ENCODE data around the gene ATP8B3. TPM values are rescaled to one million over a fixed set of nuclear protein-coding genes. Genes with fewer than 3 reads are reported as not detected.
A peak's percentile ranks its signal among the peaks of the same experiment; 100 is the strongest.

The ATP8B3 gene
- total and polyA plus RNA-seq, 9 of the 15 experiments (the other 6 are each of a cell fraction or from before 2014, with no cell fraction given) = 1.2 to 12.3 (median 3.8) TPM

GRCh38 chr19:1765904-1766799 lies 45.9 kb downstream of the ATP8B3 start:
- WGBS (ENCODE audit: insufficient coverage, low coverage, missing lambda C conversion rate) = 61% methylated on average over 19 of the region's 38 CpGs
- Histone ChIP-seq H3K79me2 (ENCODE audit: control insufficient read depth, insufficient read depth, low read length) (no peaks in the 10 kb centered on the region), H4K20me1 (replicated peaks; ENCODE audit: control insufficient read depth, insufficient read depth, low read length) (no peaks in the 10 kb centered on the region; the same call in 1 of the 2 replicates), H3K36me3 (ENCODE audit: control insufficient read depth, insufficient read depth, low read length) (no peaks in the 10 kb centered on the region), H3K9me3 (replicated peaks; ENCODE audit: control insufficient read depth, insufficient read depth, low read depth, low read length) (peaks cover 6% of the 10 kb centered on the region), H3K4me3 (no peak overlapping the region), H3K27ac (ENCODE audit: extremely low read depth, low read depth, low read length) (no peak overlapping the region), H2AFZ (ENCODE audit: low read depth, low read length) (peak overlapping the region; percentile 80), H3K27me3 (ENCODE audit: control insufficient read depth in 2 of 2, insufficient read depth in 2 of 2, low read length in 2 of 2) (peaks cover 8 to 23% of the 10 kb centered on the region in 2 experiments; a peak in 4 of 5 replicates), H3K9me1 (ENCODE audit: control insufficient read depth, insufficient read depth, low read length) (no peaks in the 10 kb centered on the region), H3K9ac (ENCODE audit: insufficient read depth in 1 of 2, low read depth in 2 of 2, low read length in 2 of 2) (peak overlapping the region in 1 of 2 experiments; percentile 84; a peak in 3 of 4 replicates), H3K4me1 (replicated peaks in 1 of 2; ENCODE audit: control insufficient read depth in 2 of 2, insufficient read depth in 2 of 2, low read length in 2 of 2) (peaks cover 9 to 58% of the 10 kb centered on the region in 2 experiments; a peak in 4 of 5 replicates), H3K4me2 (ENCODE audit: insufficient read depth, low read length) (peak overlapping the region; percentile 27)
- ATAC-seq (no peak), DNase-seq (ENCODE audit: extremely low read depth in 1 of 4, low spot score in 3 of 4) (no peak), FAIRE-seq (no peak)
- CTCF ChIA-PET (ENCODE audit: low intra/inter-chr PET ratio) = interaction anchor here (0.9 to 4.0 kb wide), 2 partner anchors 91 to 93 kb away, joined by 3 to 84 read pairs; no protein-coding TSS in a partner anchor
- no TSS peak for BruUV-seq (replicated peaks)
- intact Hi-C loops (cut with micrococcal nuclease) = loop anchor here (5.0 to 10.0 kb wide), 2 partner anchors 159 to 221 kb away; partner anchors contain the start of gene UQCR11
- in situ Hi-C loops (cut with MboI) = loop anchor here (5.0 to 10.0 kb wide), 2 partner anchors 94 to 221 kb away; no protein-coding TSS in a partner anchor
- POLR2A ChIA-PET = interaction anchor here (0.5 to 2.0 kb wide), 4 partner anchors 11 to 286 kb away, joined by 3 to 7 read pairs (median 4); no protein-coding TSS in a partner anchor
- TF ChIP-seq, protein P1, sequence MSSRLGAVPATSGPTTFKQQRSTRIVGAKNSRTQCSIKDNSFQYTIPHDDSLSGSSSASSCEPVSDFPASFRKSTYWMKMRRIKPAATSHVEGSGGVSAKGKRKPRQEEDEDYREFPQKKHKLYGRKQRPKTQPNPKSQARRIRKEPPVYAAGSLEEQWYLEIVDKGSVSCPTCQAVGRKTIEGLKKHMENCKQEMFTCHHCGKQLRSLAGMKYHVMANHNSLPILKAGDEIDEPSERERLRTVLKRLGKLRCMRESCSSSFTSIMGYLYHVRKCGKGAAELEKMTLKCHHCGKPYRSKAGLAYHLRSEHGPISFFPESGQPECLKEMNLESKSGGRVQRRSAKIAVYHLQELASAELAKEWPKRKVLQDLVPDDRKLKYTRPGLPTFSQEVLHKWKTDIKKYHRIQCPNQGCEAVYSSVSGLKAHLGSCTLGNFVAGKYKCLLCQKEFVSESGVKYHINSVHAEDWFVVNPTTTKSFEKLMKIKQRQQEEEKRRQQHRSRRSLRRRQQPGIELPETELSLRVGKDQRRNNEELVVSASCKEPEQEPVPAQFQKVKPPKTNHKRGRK (tag; IDR thresholded peaks at IDR 0.05) = 0 out of 2 replicates have a peak, but pooled peaks have one; percentile 14
- TF ChIP-seq, protein P2, sequence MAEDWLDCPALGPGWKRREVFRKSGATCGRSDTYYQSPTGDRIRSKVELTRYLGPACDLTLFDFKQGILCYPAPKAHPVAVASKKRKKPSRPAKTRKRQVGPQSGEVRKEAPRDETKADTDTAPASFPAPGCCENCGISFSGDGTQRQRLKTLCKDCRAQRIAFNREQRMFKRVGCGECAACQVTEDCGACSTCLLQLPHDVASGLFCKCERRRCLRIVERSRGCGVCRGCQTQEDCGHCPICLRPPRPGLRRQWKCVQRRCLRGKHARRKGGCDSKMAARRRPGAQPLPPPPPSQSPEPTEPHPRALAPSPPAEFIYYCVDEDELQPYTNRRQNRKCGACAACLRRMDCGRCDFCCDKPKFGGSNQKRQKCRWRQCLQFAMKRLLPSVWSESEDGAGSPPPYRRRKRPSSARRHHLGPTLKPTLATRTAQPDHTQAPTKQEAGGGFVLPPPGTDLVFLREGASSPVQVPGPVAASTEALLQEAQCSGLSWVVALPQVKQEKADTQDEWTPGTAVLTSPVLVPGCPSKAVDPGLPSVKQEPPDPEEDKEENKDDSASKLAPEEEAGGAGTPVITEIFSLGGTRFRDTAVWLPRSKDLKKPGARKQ (CRISPR knock-in tag; IDR thresholded peaks at IDR 0.05) = no peak
- no peak for TF ChIP-seq RBM34 (IDR thresholded peaks at IDR 0.05; ENCODE audit: borderline replicate concordance, insufficient read depth, low read length)
- TF ChIP-seq, protein P3, sequence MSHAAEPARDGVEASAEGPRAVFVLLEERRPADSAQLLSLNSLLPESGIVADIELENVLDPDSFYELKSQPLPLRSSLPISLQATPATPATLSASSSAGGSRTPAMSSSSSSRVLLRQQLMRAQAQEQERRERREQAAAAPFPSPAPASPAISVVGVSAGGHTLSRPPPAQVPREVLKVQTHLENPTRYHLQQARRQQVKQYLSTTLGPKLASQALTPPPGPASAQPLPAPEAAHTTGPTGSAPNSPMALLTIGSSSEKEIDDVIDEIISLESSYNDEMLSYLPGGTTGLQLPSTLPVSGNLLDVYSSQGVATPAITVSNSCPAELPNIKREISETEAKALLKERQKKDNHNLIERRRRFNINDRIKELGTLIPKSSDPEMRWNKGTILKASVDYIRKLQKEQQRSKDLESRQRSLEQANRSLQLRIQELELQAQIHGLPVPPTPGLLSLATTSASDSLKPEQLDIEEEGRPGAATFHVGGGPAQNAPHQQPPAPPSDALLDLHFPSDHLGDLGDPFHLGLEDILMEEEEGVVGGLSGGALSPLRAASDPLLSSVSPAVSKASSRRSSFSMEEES (CRISPR knock-in tag; IDR thresholded peaks at IDR 0.05) = no peak
- TF ChIP-seq MYNN (IDR thresholded peaks at IDR 0.05) = no peak
- no peak for TF ChIP-seq MYNN (CRISPR knock-in tag; IDR thresholded peaks at IDR 0.05)
- TF ChIP-seq, protein P4, sequence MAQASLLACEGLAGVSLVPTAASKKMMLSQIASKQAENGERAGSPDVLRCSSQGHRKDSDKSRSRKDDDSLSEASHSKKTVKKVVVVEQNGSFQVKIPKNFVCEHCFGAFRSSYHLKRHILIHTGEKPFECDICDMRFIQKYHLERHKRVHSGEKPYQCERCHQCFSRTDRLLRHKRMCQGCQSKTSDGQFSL (CRISPR knock-in tag; IDR thresholded peaks at IDR 0.05) = peak; percentile 78
- TF ChIP-seq, protein P4 (tag; IDR thresholded peaks at IDR 0.05) = no peak
- peak; percentile 23 for TF ChIP-seq PCBP1 (IDR thresholded peaks at IDR 0.05; ENCODE audit: low read depth, low read length, poor library complexity, severe bottlenecking)
- TF ChIP-seq BCOR (IDR thresholded peaks at IDR 0.05) = no peak
- no peak for TF ChIP-seq U2AF2 (optimal IDR thresholded peaks at IDR 0.05; ENCODE audit: low read depth, low read length)
- no peak for TF ChIP-seq SMAD1 (IDR thresholded peaks at IDR 0.05; ENCODE audit: low read depth, low read length, partially characterized antibody)
- no peak for TF ChIP-seq ZC3H8 (IDR thresholded peaks at IDR 0.05)
- TF ChIP-seq ZNF175 (CRISPR knock-in tag; IDR thresholded peaks at IDR 0.05; ENCODE audit: low read depth) = no peak
